ENCODE data around the gene APC2.

- TF ChIP-seq CTCF (optimal IDR thresholded peaks at IDR 0.05 in 1 of 3, IDR thresholded peaks at IDR 0.05 in 1 of 3, conservative IDR thresholded peaks at IDR 0.05 in 1 of 3; ENCODE audit: extremely low read depth in 1 of 3, insufficient read depth in 2 of 3, low read length in 3 of 3) (no peak), EZH2 (IDR thresholded peaks at IDR 0.05; ENCODE audit: low read length) (no peak)
These were observed 24.0 kb upstream of the APC2 start for GRCh38 chr19:1425902-1426301.
